GM15510 (cell line): ENCODE results near the gene DAND5.

Source experiments
- POLR2A ChIP-seq: IDR thresholded peaks from 3 replicates; pipeline ENCODE4 v1.6.1; 2011; ENCODE audit warnings: borderline replicate concordance; ENCODE audit not compliant: insufficient read length; ENCODE audit errors: extremely low read depth

Gene DAND5

DNA sequence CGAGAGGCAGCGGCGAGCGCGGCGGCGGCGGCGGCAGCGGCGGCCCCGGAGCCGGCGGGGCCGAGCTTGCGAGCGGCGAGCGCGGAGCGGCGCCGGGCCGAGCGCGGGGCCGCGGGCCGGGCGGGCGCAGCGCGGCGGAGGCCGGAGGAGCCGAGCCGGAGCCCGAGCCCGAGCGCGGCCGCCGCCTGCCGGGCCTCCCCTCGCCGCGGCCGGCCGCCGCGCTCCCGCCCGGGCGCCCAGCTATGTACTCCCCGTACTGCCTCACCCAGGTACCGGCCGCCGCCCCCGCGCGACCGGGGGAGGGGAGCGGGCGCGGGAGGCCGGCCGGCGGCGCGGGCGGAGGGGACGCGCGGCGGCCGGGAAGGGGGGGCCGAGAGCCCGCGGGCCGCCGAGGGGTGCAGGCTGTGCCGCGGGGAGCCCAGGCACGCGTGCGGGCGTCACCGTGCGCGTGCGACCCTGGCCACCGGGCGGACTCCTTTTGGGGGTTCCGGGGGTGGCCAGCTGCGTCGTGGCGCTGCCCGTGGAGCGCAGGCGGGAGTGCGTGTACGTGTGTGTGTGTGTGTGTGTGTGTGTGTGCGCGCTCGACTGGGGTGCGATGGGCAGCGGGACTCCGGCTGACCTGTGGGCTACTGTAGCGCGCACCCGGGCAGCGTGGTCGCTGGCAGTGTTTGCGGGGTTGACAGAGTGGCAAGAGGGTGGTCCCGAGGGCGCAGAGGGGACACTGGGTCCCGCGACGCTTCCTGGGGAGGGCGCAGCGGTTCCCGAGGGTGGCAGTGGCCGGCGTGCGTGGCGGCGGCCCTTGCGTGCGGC is 26.4 kb downstream of the DAND5 start:
- no peak for TF ChIP-seq POLR2A

DNA sequence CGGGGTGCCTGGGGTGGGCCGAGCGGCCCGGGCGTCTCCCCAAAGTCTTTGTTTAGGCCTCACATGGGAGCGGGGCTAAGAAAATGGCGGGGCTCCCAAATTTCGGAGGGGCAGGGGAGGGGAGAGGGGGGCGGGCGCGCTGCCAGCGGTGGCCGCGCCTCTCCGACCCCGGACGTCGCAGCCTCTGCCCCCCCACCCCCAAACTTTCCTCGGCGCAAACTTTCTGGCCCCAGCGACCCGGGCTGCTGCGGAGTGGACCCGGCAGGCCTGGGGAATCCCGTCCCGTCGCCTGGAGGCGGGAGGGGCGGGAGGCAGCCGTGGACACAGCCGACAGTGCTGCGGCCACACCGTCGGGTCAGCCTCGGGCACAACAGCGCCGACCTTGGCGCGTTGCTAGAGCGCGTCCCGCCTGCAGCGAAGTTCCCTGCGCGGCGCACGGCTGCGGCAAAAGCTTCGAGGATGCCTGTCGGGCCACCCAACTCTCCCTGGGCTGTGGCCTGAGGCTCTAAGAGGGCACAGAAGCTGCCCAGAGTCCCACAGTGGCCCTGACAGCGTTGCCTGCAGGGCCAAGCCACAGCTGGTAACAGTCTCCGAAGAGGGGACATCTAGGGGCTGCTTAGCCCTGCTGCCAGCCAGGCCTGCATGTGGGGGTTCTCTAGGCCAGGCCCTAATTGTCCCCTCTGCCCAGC is 27.2 kb downstream of the DAND5 start:
- TF ChIP-seq POLR2A: no peak

GRCh38 chr19:12997179-12997966 is 28.0 kb downstream of the DAND5 start:
- TF ChIP-seq POLR2A: no peak

- no peak for TF ChIP-seq POLR2A
Observed at GRCh38 chr19:12997967-12998940, 28.9 kb downstream of the DAND5 start.

DNA sequence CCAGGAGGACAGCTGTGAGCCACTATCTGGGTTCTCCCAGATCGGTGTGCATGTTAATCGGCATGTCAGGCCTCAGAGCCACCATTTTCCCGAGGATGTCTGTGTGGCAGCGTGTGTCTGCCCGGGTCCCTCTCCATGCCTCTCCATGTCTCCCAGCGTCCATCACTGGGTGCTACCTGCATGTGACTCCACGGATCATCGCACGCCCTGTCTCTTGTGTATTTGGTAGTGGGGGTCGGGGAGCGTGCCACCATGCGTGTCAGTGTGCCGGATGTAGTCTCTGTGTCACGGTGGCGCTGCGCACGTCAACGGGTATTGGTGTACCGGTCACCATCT is 31.8 kb downstream of the DAND5 start:
- TF ChIP-seq POLR2A: no peak

DNA sequence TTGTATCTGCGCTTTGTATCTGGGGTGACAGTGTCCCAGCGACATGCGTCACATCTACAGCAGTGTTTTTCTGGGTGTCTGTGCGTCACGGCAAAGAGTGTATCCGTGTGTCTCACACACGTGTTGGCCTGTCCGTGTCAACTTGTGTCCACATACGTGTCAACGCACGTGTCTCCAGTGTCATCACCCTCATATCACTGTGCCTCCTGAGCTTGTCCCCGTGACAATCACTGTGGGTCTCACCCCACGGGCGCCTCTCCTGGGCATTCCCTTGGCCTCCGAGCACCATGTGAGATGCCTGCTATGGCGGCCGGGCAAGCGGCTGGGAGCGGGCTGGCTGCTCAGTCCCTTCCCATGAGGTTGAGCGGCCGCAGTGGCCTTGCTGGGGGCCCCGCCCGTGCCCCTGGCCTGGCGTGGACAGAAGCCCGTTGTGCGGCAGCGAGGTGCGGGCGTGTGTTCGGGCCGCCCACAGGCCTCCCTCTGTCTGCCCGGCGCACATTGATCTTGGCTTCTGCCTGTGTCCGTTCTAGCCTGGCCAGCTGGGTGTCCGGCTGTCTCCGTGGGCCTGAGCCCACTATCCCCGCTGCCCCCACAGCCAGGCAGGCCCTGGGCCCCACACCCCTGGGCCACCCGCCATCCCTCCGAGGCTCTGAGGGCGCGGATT is 32.3 kb downstream of the DAND5 start:
- TF ChIP-seq POLR2A: no peak

DNA sequence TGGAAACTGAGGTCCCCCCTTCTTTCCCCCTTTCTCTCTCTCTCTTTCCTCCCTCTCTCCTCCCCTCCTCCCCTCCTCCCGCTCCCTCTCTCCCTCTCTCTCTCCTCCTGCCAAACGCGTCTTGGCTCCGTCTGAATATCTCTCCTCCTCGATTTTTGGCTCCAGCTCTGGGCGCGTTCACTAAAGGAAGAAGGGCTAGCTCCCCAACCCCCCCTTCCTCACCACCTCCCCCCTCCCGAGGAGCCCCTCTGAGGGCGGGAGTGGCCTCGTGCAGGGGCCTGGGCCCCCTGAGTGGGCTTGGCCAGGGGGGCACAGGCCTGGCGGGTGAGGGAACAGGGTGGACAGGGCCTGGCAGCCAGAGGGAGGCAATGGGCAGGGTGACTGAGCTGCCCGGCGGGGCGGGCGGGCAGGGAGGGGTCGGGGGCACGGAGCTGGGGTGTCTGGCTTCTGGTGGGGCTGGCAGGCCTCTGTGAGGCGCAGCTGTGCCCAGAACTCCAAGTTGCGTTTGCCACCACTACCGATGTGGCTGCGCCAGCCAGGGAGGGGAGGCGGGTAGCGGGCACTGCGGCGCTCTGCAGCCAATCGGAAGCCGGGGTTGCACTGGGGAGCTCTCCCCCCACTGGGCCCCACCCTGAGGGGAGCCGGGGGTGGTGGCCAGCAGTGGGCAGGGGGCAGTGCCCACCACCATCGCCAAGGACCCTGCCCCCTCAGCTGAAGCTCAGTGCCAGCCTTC is 33.0 kb downstream of the DAND5 start:
- no peak for TF ChIP-seq POLR2A

DNA sequence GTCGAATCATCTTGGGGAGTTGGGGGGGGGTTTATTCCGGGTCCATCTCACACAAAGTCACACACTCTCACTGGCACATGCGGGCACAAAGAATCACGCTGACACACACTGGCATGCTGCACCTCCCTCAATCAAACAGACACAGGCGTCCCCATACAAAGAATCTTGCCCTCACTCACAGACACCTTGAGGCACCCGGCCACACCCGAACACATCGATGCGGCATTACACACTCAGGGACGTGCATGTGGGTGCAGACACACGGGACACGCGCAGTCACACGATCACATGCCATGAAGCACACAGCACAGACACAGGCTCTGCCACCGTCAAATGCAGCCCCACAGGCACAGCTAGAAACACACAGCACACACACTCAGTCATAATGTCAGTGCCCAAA is 33.7 kb downstream of the DAND5 start:
- TF ChIP-seq POLR2A: no peak

DNA sequence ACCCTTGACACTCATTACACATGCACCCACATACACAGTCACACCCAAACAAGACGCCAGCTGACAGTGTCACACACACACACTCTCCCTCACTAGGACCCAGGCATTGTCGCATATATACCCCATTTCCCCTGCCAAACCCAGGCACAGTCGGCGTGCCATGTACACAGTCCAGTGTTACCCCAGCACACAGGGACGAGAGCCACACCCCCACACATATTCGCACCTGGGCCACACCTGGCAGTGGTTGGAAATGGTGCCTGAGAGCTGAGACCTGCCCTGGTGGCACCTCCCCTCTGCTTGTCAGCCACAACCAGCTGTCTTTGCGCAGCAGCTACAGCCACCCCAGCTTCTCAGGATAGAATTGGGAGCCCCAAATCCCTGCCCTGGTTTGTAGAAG is 34.9 kb downstream of the DAND5 start:
- no peak for TF ChIP-seq POLR2A

GRCh38 chr19:13005253-13005652 is 35.9 kb downstream of the DAND5 start:
- TF ChIP-seq POLR2A: no peak

DNA sequence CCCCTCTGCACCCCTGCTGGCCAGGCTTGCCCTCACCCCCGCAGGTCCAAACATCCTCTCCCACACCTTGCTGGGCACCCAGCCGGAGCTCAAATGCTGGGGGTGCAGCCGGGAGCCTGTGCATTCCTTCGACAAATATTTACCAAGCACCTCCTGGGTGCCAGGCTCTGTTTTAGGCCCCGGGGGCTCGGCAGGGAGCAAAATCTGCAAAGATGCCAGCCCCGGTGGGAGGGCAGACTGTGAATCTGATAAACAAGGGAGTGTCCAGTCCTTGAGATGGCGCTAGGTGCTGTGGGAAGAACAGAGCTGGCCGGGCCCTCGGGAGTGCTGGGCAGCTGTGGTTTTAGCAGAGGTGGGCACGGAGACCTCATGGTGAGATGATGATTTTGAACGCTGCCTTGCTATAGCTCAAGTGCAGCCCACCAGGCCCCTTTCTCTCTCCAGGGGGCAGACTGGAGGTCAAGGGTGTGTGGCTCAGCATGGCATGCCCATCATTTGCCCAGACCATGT is 36.5 kb downstream of the DAND5 start:
- no peak for TF ChIP-seq POLR2A

DNA sequence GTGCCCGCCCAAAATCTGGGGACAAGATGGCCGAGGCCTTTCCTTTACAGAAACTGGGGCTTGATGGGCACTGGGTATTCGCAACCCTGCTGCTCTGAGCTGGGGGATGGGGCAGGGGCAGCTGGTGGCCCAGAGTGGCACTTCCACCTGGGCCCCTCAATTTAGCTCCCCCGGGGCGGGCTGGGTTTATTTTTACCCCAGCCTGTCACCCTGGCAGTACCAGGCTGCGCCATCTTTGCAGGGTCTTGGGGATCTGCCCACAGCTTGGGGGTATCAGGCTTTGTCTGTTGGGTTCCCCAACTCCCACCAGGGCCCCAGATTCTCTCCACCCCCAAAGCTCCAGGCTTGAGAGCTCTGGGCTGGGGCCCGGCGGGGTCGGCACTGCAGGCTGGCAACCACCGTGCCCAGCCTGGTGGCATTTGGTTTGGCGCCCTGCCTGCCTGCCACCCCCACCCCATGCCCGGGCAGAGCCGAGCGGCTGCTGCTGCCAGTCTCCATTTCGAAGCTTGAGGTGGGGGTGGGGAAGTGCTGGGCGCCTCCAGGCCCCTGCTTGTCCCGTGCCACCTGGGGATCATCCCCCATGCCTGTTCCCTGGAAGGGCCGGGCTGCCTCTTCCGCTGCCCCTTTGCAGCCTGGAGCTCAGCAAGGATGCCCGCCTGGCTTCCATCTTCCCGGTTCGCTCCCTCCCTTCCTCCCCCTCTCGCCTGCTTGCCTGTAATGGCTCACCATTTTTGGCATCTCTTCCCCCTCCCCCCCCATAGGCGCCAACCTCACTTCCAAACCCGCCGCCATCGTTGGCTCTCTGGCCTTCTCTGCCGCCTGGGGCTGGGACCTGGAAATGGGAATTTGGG is 37.3 kb downstream of the DAND5 start:
- no peak for TF ChIP-seq POLR2A

- no peak for TF ChIP-seq POLR2A
Observed at GRCh38 chr19:13007292-13008045, 38.1 kb downstream of the DAND5 start.
